Erythroblast (primary cell): ENCODE data around the gene AP2A1.

ENCODE experiments used
- GATA1 ChIP-seq: IDR thresholded peaks from 2 replicates; pipeline ENCODE4 v1.6.1; 2011; ENCODE audit warnings: low read depth, mild to moderate bottlenecking, control low read depth, low read length, moderate library complexity
- POLR2A ChIP-seq: IDR thresholded peaks from 2 replicates; pipeline ENCODE4 v1.6.1; 2011; ENCODE audit warnings: mild to moderate bottlenecking, low read length

- TF ChIP-seq POLR2A, result no peak
- TF ChIP-seq GATA1, result no peak
These were observed 85.9 kb downstream of the AP2A1 start for GRCh38 chr19:49852631-49853126.
